A549 treated with Hydrocortisone at 1 μM for 4 hours (cell line): ENCODE data around the gene PIM2. TPM values are rescaled to one million over a fixed set of nuclear protein-coding genes. Genes with fewer than 3 reads are reported as not detected.

Source experiments
- total RNA-seq: library from RNA; stranded (reverse); fragments of 200-300 nt; extraction: Qiagen RNA extraction; gene quantifications from 5 replicates; pipeline ENCODE4 v1.2.3, GENCODE V29; 2022

PIM2 gene
- 8.7 to 9.6 TPM (median 9.0 TPM) in 5 replicates for total RNA-seq

DNA sequence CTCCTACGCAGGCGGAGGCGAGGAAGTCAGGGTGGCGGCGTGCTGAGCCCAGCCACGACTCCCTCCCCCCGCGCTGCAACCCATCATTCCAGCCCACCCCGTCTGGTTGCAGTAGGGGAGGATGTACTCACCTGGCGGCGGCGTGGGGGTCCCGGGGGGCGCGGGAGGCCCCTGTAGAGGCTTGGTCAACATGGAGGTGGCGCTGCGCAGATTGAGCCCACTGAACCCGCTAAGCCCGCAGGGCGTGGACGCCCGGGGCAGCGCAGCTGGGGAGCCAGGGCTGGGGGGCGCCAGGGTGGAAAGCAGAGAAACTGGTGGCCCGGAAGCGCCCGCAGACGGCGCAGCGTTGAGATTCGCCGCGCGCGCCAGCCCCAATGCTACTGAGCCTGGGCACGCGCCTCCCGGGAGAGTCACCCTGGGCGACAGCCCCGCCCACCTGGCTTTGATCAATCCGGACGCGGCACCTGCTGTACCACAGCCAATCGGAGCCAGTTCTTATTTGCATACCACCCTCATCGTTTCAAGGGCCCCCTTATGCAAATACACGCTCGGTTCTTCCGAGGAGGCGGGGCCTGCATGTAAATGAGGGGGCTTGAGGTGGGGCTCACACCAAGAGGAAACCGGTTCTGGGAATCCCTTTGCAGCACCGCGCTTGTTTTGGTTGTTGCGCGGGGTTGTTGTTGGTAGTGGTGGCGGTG lies at the start of gene PIM2:
Gene PIM2, minus strand, starts transcription at position 382 of the 698 bp plus-strand sequence. Its CDS starts 190 bp downstream, at position 192.

GRCh38 chrX:48957477-48957826 lies 38.6 kb upstream of the PIM2 start, which contains the start of gene OTUD5:
TSS of gene OTUD5 (minus strand) at chrX:48957607. CDS start at chrX:48957570, 37 bp downstream.

DNA sequence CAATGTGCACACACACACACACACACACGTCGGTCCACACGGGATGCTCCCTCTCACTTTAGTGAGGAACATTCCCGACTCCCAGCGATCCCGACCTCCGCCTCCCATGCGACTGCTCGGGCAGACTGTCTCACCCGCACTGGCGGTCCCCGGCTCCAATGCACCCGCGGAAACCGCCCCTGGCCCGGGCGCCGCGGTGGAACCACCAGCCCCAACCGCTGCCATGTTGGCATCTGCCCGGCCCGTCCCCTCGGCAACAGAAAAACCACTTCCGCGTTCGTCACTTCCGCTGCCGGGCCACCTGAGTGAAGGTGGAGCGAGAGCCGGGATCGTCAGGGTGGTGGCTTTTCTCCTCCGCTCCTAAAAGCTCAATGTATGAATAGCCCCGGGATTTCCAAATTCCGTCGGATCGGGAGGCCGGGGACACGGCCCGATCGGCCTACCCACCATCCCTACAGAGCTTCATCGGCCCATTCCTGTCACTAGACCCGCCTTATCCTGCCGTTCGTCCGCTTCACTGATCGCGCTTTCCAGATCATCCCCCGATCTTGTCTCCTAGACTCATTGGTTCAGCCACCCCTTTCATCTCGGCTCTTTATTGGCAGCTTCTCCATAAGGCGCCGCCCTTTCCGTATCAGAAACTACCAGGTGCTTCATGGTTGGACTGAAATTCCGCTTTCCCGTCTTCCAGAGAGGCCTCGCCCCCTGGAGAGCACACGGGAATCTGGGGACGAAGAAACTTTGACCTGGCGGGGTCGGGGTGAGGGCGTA lies 7.2 kb downstream of the PIM2 start, which contains the start of gene SLC35A2:
Gene SLC35A2, minus strand, starts transcription at position 235 of the 771 bp plus-strand sequence. Its CDS starts 10 bp downstream, at position 225.

GRCh38 chrX:48897625-48898306 lies 21.1 kb downstream of the PIM2 start, which contains the start of the genes PQBP1 and TIMM17B:
TSS of gene PQBP1 (plus strand) at chrX:48897930. CDS start at chrX:48898510, 580 bp downstream.
TSS of gene TIMM17B (minus strand) at chrX:48897768. CDS start at chrX:48897749, 19 bp downstream.

Other genes with a start within 250 kb of the PIM2 start
- 0.20 to 0.61 TPM (median 0.28 TPM) in 5 replicates for gene WAS, start 235.2 kb downstream of the PIM2 start, total RNA-seq
- 21.9 to 24.0 TPM (median 22.9 TPM) in 5 replicates for gene SUV39H1, start 222.3 kb downstream of the PIM2 start, total RNA-seq
- gene GLOD5, start 157.3 kb downstream of the PIM2 start, total RNA-seq, result not detected in 5 replicates
- gene GATA1, start 132.4 kb downstream of the PIM2 start, total RNA-seq, result not detected in 5 replicates
- 25.3 to 30.4 TPM (median 28.9 TPM) in 5 replicates for gene HDAC6, start 117.0 kb downstream of the PIM2 start, total RNA-seq
- gene ERAS, start 92.5 kb downstream of the PIM2 start, total RNA-seq, result 0.07 to 0.10 TPM in 2 of 5 replicates, not detected in the others
- 12.9 to 50.9 TPM (median 44.9 TPM) in 5 replicates for gene PCSK1N, start 83.4 kb downstream of the PIM2 start, total RNA-seq
- 85.6 to 110 TPM (median 100 TPM) in 5 replicates for gene TIMM17B, start 21.3 kb downstream of the PIM2 start, total RNA-seq
- gene PQBP1, start 21.1 kb downstream of the PIM2 start, total RNA-seq, result 86.1 to 104 TPM (median 88.5 TPM) in 5 replicates
- gene SLC35A2, start 7.4 kb downstream of the PIM2 start, total RNA-seq, result 55.6 to 63.4 TPM (median 62.4 TPM) in 5 replicates
- 59.0 to 65.6 TPM (median 62.0 TPM) in 5 replicates for gene OTUD5, start 38.6 kb upstream of the PIM2 start, total RNA-seq
- 0.88 to 1.3 TPM (median 0.92 TPM) in 5 replicates for gene KCND1, start 52.8 kb upstream of the PIM2 start, total RNA-seq
- 17.3 to 21.8 TPM (median 18.1 TPM) in 5 replicates for gene GRIPAP1, start 83.2 kb upstream of the PIM2 start, total RNA-seq
- 45.3 to 50.5 TPM (median 48.5 TPM) in 5 replicates for gene TFE3, start 124.3 kb upstream of the PIM2 start, total RNA-seq
- 2.7 to 4.1 TPM (median 3.5 TPM) in 5 replicates for gene CCDC120, start 140.0 kb upstream of the PIM2 start, total RNA-seq
- gene PRAF2, start 155.0 kb upstream of the PIM2 start, total RNA-seq, result 31.7 to 45.8 TPM (median 41.5 TPM) in 5 replicates
- 50.5 to 59.4 TPM (median 56.0 TPM) in 5 replicates for gene WDR45, start 160.9 kb upstream of the PIM2 start, total RNA-seq
- 20.7 to 26.0 TPM (median 23.0 TPM) in 5 replicates for gene GPKOW, start 204.7 kb upstream of the PIM2 start, total RNA-seq
- 2.4 to 3.8 TPM (median 3.5 TPM) in 5 replicates for gene MAGIX, start 243.7 kb upstream of the PIM2 start, total RNA-seq